Measurements from ENCODE around the gene P3H1.

DNA sequence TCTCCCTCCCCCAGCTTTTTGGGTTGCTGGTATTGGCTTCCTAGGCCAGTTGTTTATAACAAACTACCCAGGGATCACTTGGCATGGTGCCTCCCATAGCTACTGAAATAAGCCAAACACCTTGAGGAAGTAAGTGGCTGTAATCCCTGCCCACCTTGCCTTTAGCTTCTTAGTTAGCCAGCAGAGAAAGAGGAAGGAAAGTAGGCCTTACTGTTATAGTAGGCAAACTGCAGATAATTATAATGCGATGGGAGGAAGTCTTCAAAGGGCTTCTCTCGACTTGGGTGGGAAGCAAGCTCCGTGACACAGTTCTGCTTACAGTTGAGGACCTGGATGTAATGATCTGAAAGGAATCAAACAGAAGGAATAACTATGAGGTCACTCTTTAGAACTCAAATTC lies 8.2 kb downstream of the P3H1 start:
- TF ChIP-seq, protein P1, sequence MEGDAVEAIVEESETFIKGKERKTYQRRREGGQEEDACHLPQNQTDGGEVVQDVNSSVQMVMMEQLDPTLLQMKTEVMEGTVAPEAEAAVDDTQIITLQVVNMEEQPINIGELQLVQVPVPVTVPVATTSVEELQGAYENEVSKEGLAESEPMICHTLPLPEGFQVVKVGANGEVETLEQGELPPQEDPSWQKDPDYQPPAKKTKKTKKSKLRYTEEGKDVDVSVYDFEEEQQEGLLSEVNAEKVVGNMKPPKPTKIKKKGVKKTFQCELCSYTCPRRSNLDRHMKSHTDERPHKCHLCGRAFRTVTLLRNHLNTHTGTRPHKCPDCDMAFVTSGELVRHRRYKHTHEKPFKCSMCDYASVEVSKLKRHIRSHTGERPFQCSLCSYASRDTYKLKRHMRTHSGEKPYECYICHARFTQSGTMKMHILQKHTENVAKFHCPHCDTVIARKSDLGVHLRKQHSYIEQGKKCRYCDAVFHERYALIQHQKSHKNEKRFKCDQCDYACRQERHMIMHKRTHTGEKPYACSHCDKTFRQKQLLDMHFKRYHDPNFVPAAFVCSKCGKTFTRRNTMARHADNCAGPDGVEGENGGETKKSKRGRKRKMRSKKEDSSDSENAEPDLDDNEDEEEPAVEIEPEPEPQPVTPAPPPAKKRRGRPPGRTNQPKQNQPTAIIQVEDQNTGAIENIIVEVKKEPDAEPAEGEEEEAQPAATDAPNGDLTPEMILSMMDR (conservative IDR thresholded peaks at IDR 0.05; ENCODE audit: low read depth, low read length), result no peak
- no peak for TF ChIP-seq EZH2 (IDR thresholded peaks at IDR 0.05; ENCODE audit: borderline replicate concordance, low read depth, low read length, poor library complexity, severe bottlenecking)
